Stimulated activated CD8-positive, alpha-beta memory T cell treated with anti-CD3 and anti-CD28 coated beads, Interleukin-12 subunit alpha, Interleukin-12 subunit beta, amount 100 ng/mL, for 24 hours (primary cell): ENCODE data around the gene KCNT2.
"Not testable (repeated sequence)": the region's sequence is repeated elsewhere in the genome, so short reads cannot be mapped to it uniquely, and the experiment has no call there.

Experiments
- DNase-seq: peaks from one replicate; pipeline ENCODE4 v3.0.0-alpha.2; 2020; ENCODE audit errors: extremely low read depth

KCNT2 gene

GRCh38 chr1:196608390-196609369 lies at the start of gene KCNT2:
Gene KCNT2 (minus strand): TSS chr1:196608440. CDS start chr1:196608309, 131 bp downstream.
- no peak for DNase-seq

GRCh38 chr1:196655494-196655893 lies 47.3 kb upstream of the KCNT2 start:
- DNase-seq, result no peak

GRCh38 chr1:196655071-196655470 lies 46.8 kb upstream of the KCNT2 start:
- no peak for DNase-seq

GRCh38 chr1:196654271-196654670 lies 46.0 kb upstream of the KCNT2 start:
- no peak for DNase-seq

- DNase-seq, result no peak
Measured at GRCh38 chr1:196651637-196652215, 43.5 kb upstream of the KCNT2 start, which contains the start of gene CFH. Gene CFH (plus strand): TSS chr1:196652043. CDS start chr1:196652118, 75 bp downstream.

GRCh38 chr1:196651079-196651478 lies 42.8 kb upstream of the KCNT2 start:
- no peak for DNase-seq

- no peak for DNase-seq
Measured at GRCh38 chr1:196650403-196650802, 42.2 kb upstream of the KCNT2 start.

- DNase-seq, result no peak
Measured at GRCh38 chr1:196649990-196650389, 41.8 kb upstream of the KCNT2 start.

GRCh38 chr1:196640976-196641375 lies 32.7 kb upstream of the KCNT2 start:
- no peak for DNase-seq

- DNase-seq, result not testable (repeated sequence)
Measured at GRCh38 chr1:196639291-196639690, 31.1 kb upstream of the KCNT2 start.

GRCh38 chr1:196638466-196638865 lies 30.2 kb upstream of the KCNT2 start:
- no peak for DNase-seq

GRCh38 chr1:196637606-196638005 lies 29.4 kb upstream of the KCNT2 start:
- no peak for DNase-seq

- DNase-seq, result no peak
Measured at GRCh38 chr1:196628838-196629237, 20.6 kb upstream of the KCNT2 start.

- DNase-seq, result no peak
Measured at GRCh38 chr1:196623079-196623478, 14.8 kb upstream of the KCNT2 start.

- no peak for DNase-seq
Measured at GRCh38 chr1:196619721-196620120, 11.5 kb upstream of the KCNT2 start.

GRCh38 chr1:196611873-196612272 lies 3.6 kb upstream of the KCNT2 start:
- no peak for DNase-seq

GRCh38 chr1:196609370-196609737 lies 1.1 kb upstream of the KCNT2 start:
- no peak for DNase-seq

GRCh38 chr1:196607981-196608380 lies 259 bp downstream of the KCNT2 start:
- DNase-seq, result no peak

- DNase-seq, result no peak
Measured at GRCh38 chr1:196603651-196604050, 4.6 kb downstream of the KCNT2 start.

- DNase-seq, result no peak
Measured at GRCh38 chr1:196598942-196599748, 9.1 kb downstream of the KCNT2 start.

GRCh38 chr1:196594700-196595099 lies 13.5 kb downstream of the KCNT2 start:
- no peak for DNase-seq

- DNase-seq, result no peak
Measured at GRCh38 chr1:196593955-196594354, 14.3 kb downstream of the KCNT2 start.
